Measurements from ENCODE around the gene NECTIN3. TPM values are rescaled to one million over a fixed set of nuclear protein-coding genes. Genes with fewer than 3 reads are reported as not detected.

The NECTIN3 gene
- total RNA-seq, 1 experiment from 2014 or later = 53.7 TPM

GRCh38 chr3:111194048-111194447, 122.4 kb downstream of the NECTIN3 start:
- H3K23me2 ChIP-seq (ENCODE audit: insufficient read length, low read depth, low read length, poor library complexity, severe bottlenecking) = no peaks in the 10 kb centered on the region
- no peak overlapping the region; a peak in 1 of 7 replicates for H3K27ac Mint-ChIP-seq
- peaks cover 3 to 10% of the 10 kb centered on the region in 2 experiments; a peak in 3 of 4 replicates for H3K4me1 Mint-ChIP-seq

More at GRCh38 chr3:111194048-111194447, 122.4 kb downstream of the NECTIN3 start:
- no CpG with 5 or more reads among the region's 1 CpG for WGBS (ENCODE audit: extremely low coverage, insufficient read length, low lambda C conversion rate)
- no peak overlapping the region for H3K4me2 ChIP-seq (ENCODE audit: insufficient read depth, insufficient read length, low read length)
- H4K8ac ChIP-seq (replicated peaks; ENCODE audit: insufficient read length, low read depth, low read length) = no peak overlapping the region
- H2BK20ac ChIP-seq (ENCODE audit: low read depth, low read length, poor library complexity, severe bottlenecking) = no peak overlapping the region
- no peak overlapping the region for H2BK5ac ChIP-seq (ENCODE audit: insufficient read length, low read length)
- Mint-ChIP-seq H3K36me3 (ENCODE audit: insufficient read depth in 1 of 3, low read depth in 3 of 3) (peaks cover 0 to 28% (median 13%) of the 10 kb centered on the region in 3 experiments; a peak in 6 of 7 replicates), H3K27me3 (ENCODE audit: low read depth) (no peaks in the 10 kb centered on the region), H3K4me3 (no peak overlapping the region), H3K9me3 (no peaks in the 10 kb centered on the region)
- H3T11ph ChIP-seq (ENCODE audit: low read length) = no peak overlapping the region
- H4K91ac ChIP-seq (ENCODE audit: insufficient read length, low read depth, low read length) = no peak overlapping the region
- H4K5ac ChIP-seq (ENCODE audit: insufficient read length, low read depth, low read length) = no peak overlapping the region
- no peak for DNase-seq
- H3K4me1 ChIP-seq (ENCODE audit: insufficient read depth, low read length) = no peaks in the 10 kb centered on the region
- H3K14ac ChIP-seq (ENCODE audit: insufficient read depth, low read length) = no peak overlapping the region
- no peak overlapping the region for H2AK5ac ChIP-seq (ENCODE audit: insufficient read length, low read length)
- no peak overlapping the region for H3K9ac ChIP-seq (ENCODE audit: extremely low read depth, insufficient read length, low read length)
- no peaks in the 10 kb centered on the region for H3K79me1 ChIP-seq (ENCODE audit: insufficient read depth, low read depth, low read length, poor library complexity, severe bottlenecking)
- H2BK12ac ChIP-seq (ENCODE audit: insufficient read length, low read depth, low read length) = no peak overlapping the region
- no peaks in the 10 kb centered on the region for H3K79me2 ChIP-seq (ENCODE audit: insufficient read depth, low read length)
- H2BK15ac ChIP-seq (ENCODE audit: low read depth, low read length) = no peak overlapping the region
- H3K9me3 ChIP-seq (ENCODE audit: control insufficient read depth, low read depth, low read length) = no peaks in the 10 kb centered on the region
- no peak overlapping the region for H3K27ac ChIP-seq (ENCODE audit: insufficient read length, low read depth, low read length)
- no peaks in the 10 kb centered on the region for H4K20me1 ChIP-seq (ENCODE audit: control insufficient read depth, insufficient read depth, insufficient read length)
- TF ChIP-seq CTCF (conservative IDR thresholded peaks at IDR 0.05) = no peak
- no peak overlapping the region for H3K56ac ChIP-seq (ENCODE audit: insufficient read length, low read depth, low read length)
- H3K4ac ChIP-seq (ENCODE audit: low read depth, low read length) = no peak overlapping the region
- H3K18ac ChIP-seq (ENCODE audit: insufficient read length, low read depth, low read length) = no peak overlapping the region
- no peak overlapping the region for H2AFZ ChIP-seq (ENCODE audit: low read length)
- H2BK120ac ChIP-seq (ENCODE audit: low read depth, low read length, poor library complexity, severe bottlenecking) = no peak overlapping the region
- H3K27me3 ChIP-seq (ENCODE audit: insufficient read depth, low read length) = no peaks in the 10 kb centered on the region
- no peak overlapping the region for H3K23ac ChIP-seq (ENCODE audit: insufficient read length, low read depth, low read length)
